ENCODE results near the gene COL9A3. TPM values are rescaled to one million over a fixed set of nuclear protein-coding genes. Genes with fewer than 3 reads are reported as not detected.
A peak's percentile ranks its signal among the peaks of the same experiment; 100 is the strongest.

Gene COL9A3
- total RNA-seq, 2 experiments from 2014 or later, result 0.42 to 0.82 TPM

- Mint-ChIP-seq H3K27ac (no peak overlapping the region), H3K4me1 (peaks cover 9% of the 10 kb centered on the region), H3K9me3 (no peaks in the 10 kb centered on the region), H3K27me3 (peaks cover 5% of the 10 kb centered on the region), H3K36me3 (no peaks in the 10 kb centered on the region), H3K4me3 (no peak overlapping the region)
- POLR2A ChIA-PET, result interaction anchor here (1.0 kb wide), 1 partner anchor 9 kb away, joined by 5 read pairs; no protein-coding TSS in a partner anchor
- no peak for ATAC-seq (ENCODE audit: low read depth)
- no peak for DNase-seq
Measured at GRCh38 chr20:62785393-62785792, 31.5 kb upstream of the COL9A3 start.

- DNase-seq (no peak), ATAC-seq (ENCODE audit: low read depth) (no peak)
- Mint-ChIP-seq H3K36me3 (no peaks in the 10 kb centered on the region), H3K9me3 (no peaks in the 10 kb centered on the region), H3K4me3 (no peak overlapping the region), H3K27me3 (peaks cover 5% of the 10 kb centered on the region), H3K27ac (peak overlapping the region; percentile 30), H3K4me1 (peaks cover 10% of the 10 kb centered on the region)
- POLR2A ChIA-PET, result interaction anchor here (1.0 kb wide), 1 partner anchor 8 kb away, joined by 5 read pairs; no protein-coding TSS in a partner anchor
Measured at GRCh38 chr20:62786157-62786556, 30.7 kb upstream of the COL9A3 start.

- POLR2A ChIA-PET, result interaction anchor here (0.7 kb wide), 1 partner anchor 9 kb away, joined by 3 read pairs; the partner anchor contains the start of gene MRGBP
Measured at GRCh38 chr20:62787321-62787720, 29.5 kb upstream of the COL9A3 start.

GRCh38 chr20:62787866-62788265 lies 29.0 kb upstream of the COL9A3 start:
- no peak for ATAC-seq (ENCODE audit: low read depth)
- Mint-ChIP-seq H3K9me3 (no peaks in the 10 kb centered on the region), H3K4me1 (peaks cover 14% of the 10 kb centered on the region), H3K27me3 (peaks cover 3% of the 10 kb centered on the region), H3K4me3 (no peak overlapping the region), H3K27ac (no peak overlapping the region), H3K36me3 (no peaks in the 10 kb centered on the region)
- DNase-seq, result no peak
- POLR2A ChIA-PET, result no interaction called here

More at GRCh38 chr20:62787321-62787720, 29.5 kb upstream of the COL9A3 start:
- H3K27me3 Mint-ChIP-seq, result peaks cover 5% of the 10 kb centered on the region
- ATAC-seq (ENCODE audit: low read depth) (no peak), DNase-seq (no peak)
- H3K4me3 Mint-ChIP-seq, result no peak overlapping the region
- H3K9me3 Mint-ChIP-seq, result no peaks in the 10 kb centered on the region
- no peaks in the 10 kb centered on the region for H3K36me3 Mint-ChIP-seq
- peaks cover 16% of the 10 kb centered on the region for H3K4me1 Mint-ChIP-seq
- no peak overlapping the region for H3K27ac Mint-ChIP-seq

GRCh38 chr20:62788607-62789006 lies 28.2 kb upstream of the COL9A3 start:
- ATAC-seq (ENCODE audit: low read depth), result no peak
- POLR2A ChIA-PET, result interaction anchor here (1.0 to 1.9 kb wide), 2 partner anchors 147 to 185 kb away, joined by 3 to 6 read pairs; partner anchors contain the start of gene SLCO4A1

GRCh38 chr20:62790075-62790474 lies 26.8 kb upstream of the COL9A3 start:
- Mint-ChIP-seq H3K36me3 (no peaks in the 10 kb centered on the region), H3K27me3 (peaks cover 3% of the 10 kb centered on the region), H3K4me3 (no peak overlapping the region), H3K9me3 (no peaks in the 10 kb centered on the region), H3K27ac (no peak overlapping the region), H3K4me1 (peaks cover 17% of the 10 kb centered on the region)
- DNase-seq, result no peak
- POLR2A ChIA-PET, result interaction anchor here (1.3 to 1.9 kb wide), 2 partner anchors 50 to 148 kb away, joined by 3 to 6 read pairs; partner anchors contain the start of gene SLCO4A1
- no peak for ATAC-seq (ENCODE audit: low read depth)

More at GRCh38 chr20:62788607-62789006, 28.2 kb upstream of the COL9A3 start:
- peaks cover 17% of the 10 kb centered on the region for H3K4me1 Mint-ChIP-seq
- H3K27ac Mint-ChIP-seq, result no peak overlapping the region
- H3K9me3 Mint-ChIP-seq, result no peaks in the 10 kb centered on the region
- no peak overlapping the region for H3K4me3 Mint-ChIP-seq
- peaks cover 3% of the 10 kb centered on the region for H3K27me3 Mint-ChIP-seq
- H3K36me3 Mint-ChIP-seq, result no peaks in the 10 kb centered on the region
- DNase-seq, result no peak

- peaks cover 3% of the 10 kb centered on the region for H3K27me3 Mint-ChIP-seq
- DNase-seq, result peak; percentile 76
- POLR2A ChIA-PET, result interaction anchor here (1.1 to 1.2 kb wide), 2 partner anchors 149 to 292 kb away, joined by 4 read pairs; partner anchors contain the start of gene SLCO4A1
- peaks cover 18% of the 10 kb centered on the region for H3K4me1 Mint-ChIP-seq
- peak; percentile 27 for ATAC-seq (ENCODE audit: low read depth)
- peak overlapping the region; percentile 75 for H3K27ac Mint-ChIP-seq
- no peaks in the 10 kb centered on the region for H3K36me3 Mint-ChIP-seq
- no peaks in the 10 kb centered on the region for H3K9me3 Mint-ChIP-seq
- H3K4me3 Mint-ChIP-seq, result no peak overlapping the region
Measured at GRCh38 chr20:62791301-62792181, 25.3 kb upstream of the COL9A3 start.

- Mint-ChIP-seq H3K36me3 (no peaks in the 10 kb centered on the region), H3K4me3 (no peak overlapping the region), H3K27me3 (peaks cover 2% of the 10 kb centered on the region), H3K27ac (peak overlapping the region; percentile 42), H3K4me1 (peaks cover 16% of the 10 kb centered on the region), H3K9me3 (no peaks in the 10 kb centered on the region)
- ATAC-seq (ENCODE audit: low read depth) (no peak), DNase-seq (no peak)
- POLR2A ChIA-PET, result interaction anchor here (1.1 to 1.2 kb wide), 2 partner anchors 150 to 292 kb away, joined by 4 read pairs; partner anchors contain the start of gene SLCO4A1
Measured at GRCh38 chr20:62792182-62792939, 24.5 kb upstream of the COL9A3 start.

- Mint-ChIP-seq H3K27ac (peak overlapping the region; percentile 91), H3K27me3 (no peaks in the 10 kb centered on the region), H3K9me3 (no peaks in the 10 kb centered on the region), H3K4me3 (peak overlapping the region; percentile 73), H3K36me3 (peaks cover 2% of the 10 kb centered on the region), H3K4me1 (peaks cover 15% of the 10 kb centered on the region)
- DNase-seq (no peak), ATAC-seq (ENCODE audit: low read depth) (no peak)
- POLR2A ChIA-PET, result interaction anchor here (1.1 to 3.6 kb wide), 12 partner anchors 11 to 406 kb away, joined by 3 to 59 read pairs (median 10); partner anchors contain the start of genes OGFR, RPS21 and SLCO4A1
Measured at GRCh38 chr20:62792940-62793756, 23.7 kb upstream of the COL9A3 start.

GRCh38 chr20:62793757-62794006 lies 23.2 kb upstream of the COL9A3 start:
- ATAC-seq (ENCODE audit: low read depth) (no peak), DNase-seq (no peak)
- POLR2A ChIA-PET, result interaction anchor here (1.0 to 5.0 kb wide), 17 partner anchors 11 to 672 kb away, joined by 3 to 59 read pairs (median 7); partner anchors contain the start of genes LSM14B, OGFR, RPS21 and SLCO4A1
- Mint-ChIP-seq H3K27me3 (no peaks in the 10 kb centered on the region), H3K27ac (peak overlapping the region; percentile 91), H3K4me1 (peaks cover 15% of the 10 kb centered on the region), H3K4me3 (peak overlapping the region; percentile 73), H3K36me3 (peaks cover 5% of the 10 kb centered on the region), H3K9me3 (no peaks in the 10 kb centered on the region)

- peaks cover 15% of the 10 kb centered on the region for H3K4me1 Mint-ChIP-seq
- H3K36me3 Mint-ChIP-seq, result peaks cover 5% of the 10 kb centered on the region
- H3K27ac Mint-ChIP-seq, result peak overlapping the region; percentile 97
- ATAC-seq (ENCODE audit: low read depth) (peak; percentile 68), DNase-seq (peak; percentile 99)
- POLR2A ChIA-PET, result interaction anchor here (0.7 to 5.0 kb wide), 28 partner anchors 8 to 672 kb away, joined by 3 to 59 read pairs (median 5); partner anchors contain the start of genes ARFGAP1, CABLES2, LSM14B and OGFR
- no peaks in the 10 kb centered on the region for H3K9me3 Mint-ChIP-seq
- H3K4me3 Mint-ChIP-seq, result peak overlapping the region; percentile 88
- no peaks in the 10 kb centered on the region for H3K27me3 Mint-ChIP-seq
Measured at GRCh38 chr20:62794007-62794724, 22.7 kb upstream of the COL9A3 start.

Measured in activated naive CD8-positive, alpha-beta T cell treated with anti-CD3 and anti-CD28 coated beads, Interleukin-2, amount 10 ng/mL, durations not matched to agents 7 days and 5 days (primary cell).